Stimulated activated CD8-positive, alpha-beta memory T cell treated with anti-CD3 and anti-CD28 coated beads, Interleukin-12 subunit alpha, Interleukin-12 subunit beta, amount 100 ng/mL, for 24 hours (primary cell): ENCODE data around the gene SYNRG.
"Not testable (repeated sequence)": the region's sequence is repeated elsewhere in the genome, so short reads cannot be mapped to it uniquely, and the experiment has no call there.

Source experiments
- DNase-seq: peaks from one replicate; pipeline ENCODE4 v3.0.0-alpha.2; 2020; ENCODE audit errors: extremely low read depth

SYNRG gene

GRCh38 chr17:37538981-37539659 lies 70.1 kb downstream of the SYNRG start:
- DNase-seq = no peak

GRCh38 chr17:37535906-37536305 lies 73.3 kb downstream of the SYNRG start:
- DNase-seq = no peak

DNA sequence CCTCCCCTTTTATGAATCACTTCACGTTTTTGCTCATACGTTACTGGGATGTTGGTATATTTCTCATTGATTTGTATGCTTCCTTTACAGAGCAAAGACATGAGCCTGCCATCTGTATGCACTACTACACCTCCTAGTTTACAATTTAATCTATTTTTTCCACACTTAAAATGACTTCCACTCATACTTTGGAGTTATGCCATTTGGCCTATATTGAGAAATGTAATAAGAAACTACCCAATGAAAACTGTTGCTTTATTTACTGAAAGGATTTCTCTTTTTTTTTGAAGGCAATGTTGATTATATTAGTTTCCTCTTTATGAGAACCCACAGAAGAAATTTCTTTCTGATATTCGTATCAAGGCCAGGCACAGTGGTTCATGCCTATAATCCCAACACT lies 76.5 kb downstream of the SYNRG start:
- no peak for DNase-seq

- DNase-seq = no peak
Observed at GRCh38 chr17:37530420-37530819, 78.8 kb downstream of the SYNRG start.

DNA sequence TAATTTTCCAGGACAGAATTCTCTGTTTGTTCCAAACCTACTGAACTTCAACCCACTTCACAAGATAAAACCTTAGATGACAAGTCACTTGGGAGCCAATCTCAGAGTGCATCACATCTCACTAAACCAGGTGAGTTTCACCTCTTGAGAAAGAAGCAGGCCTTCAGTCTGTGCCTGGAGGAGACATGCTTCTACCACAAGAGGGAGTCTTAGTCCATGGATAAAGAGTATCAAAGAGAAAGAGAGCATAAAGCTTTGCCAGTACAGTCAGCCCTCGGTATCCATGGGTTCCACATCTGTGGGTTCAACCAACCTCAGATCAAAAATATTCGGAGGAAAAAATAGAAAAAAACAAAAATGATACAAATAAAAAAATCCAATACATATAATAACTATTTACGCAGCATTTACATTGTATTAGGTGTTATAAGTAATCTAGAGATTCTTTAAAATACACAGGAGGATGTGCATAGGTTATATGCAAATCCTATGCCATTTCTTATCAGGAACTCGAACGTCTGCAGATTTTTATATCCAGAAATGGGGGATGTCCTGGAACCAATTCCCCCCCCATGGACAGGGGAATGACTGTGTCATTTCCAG lies 81.9 kb downstream of the SYNRG start:
- DNase-seq = no peak

- DNase-seq = no peak
Observed at GRCh38 chr17:37523715-37524219, 85.5 kb downstream of the SYNRG start.

GRCh38 chr17:37521821-37522220 lies 87.4 kb downstream of the SYNRG start:
- DNase-seq = no peak

DNA sequence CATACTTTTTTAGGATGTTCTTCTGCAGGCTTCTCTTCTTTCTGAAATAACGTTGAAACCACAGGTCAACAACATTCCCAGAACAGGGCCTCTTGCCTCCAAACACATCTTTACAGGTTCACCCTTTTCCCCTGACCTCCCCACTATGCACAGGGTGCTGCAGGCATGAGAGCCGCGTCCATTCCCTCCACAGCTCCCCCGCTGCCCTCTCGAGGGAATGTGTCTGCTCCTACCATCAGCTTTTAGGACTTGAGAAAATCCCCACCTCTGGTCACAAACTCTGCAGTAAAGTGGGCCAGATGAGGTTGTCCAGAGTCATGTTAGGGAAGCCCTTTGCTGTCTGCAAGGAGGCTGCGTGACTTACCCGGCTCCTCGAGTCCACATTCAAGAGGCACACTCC lies 89.0 kb downstream of the SYNRG start:
- DNase-seq = no peak

- DNase-seq = no peak
Observed at GRCh38 chr17:37519251-37519985, 89.8 kb downstream of the SYNRG start.

- DNase-seq = no peak
Observed at GRCh38 chr17:37518826-37519225, 90.4 kb downstream of the SYNRG start.

GRCh38 chr17:37517881-37518280 lies 91.3 kb downstream of the SYNRG start:
- no peak for DNase-seq

- no peak for DNase-seq
Observed at GRCh38 chr17:37516127-37516571, 93.1 kb downstream of the SYNRG start.

DNA sequence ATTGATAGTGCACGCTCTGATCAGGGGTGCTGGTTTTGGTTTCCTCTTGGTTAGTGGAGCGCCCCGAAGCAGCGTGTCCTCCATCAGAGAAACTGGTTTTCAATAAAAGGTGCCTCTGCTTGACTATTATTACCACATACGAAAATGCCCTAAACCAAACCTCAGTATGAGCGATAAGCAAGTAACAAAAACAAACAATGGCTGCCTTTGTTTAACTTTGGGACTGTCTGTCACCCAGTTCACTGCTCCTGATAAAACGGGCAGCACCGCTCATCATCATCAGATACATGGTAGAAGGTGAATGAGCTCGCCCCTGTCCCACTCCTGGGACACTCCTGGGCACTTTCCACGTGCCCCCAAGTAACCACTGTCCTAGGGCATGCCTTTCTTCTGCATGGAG lies 95.5 kb downstream of the SYNRG start:
- DNase-seq = no peak

DNA sequence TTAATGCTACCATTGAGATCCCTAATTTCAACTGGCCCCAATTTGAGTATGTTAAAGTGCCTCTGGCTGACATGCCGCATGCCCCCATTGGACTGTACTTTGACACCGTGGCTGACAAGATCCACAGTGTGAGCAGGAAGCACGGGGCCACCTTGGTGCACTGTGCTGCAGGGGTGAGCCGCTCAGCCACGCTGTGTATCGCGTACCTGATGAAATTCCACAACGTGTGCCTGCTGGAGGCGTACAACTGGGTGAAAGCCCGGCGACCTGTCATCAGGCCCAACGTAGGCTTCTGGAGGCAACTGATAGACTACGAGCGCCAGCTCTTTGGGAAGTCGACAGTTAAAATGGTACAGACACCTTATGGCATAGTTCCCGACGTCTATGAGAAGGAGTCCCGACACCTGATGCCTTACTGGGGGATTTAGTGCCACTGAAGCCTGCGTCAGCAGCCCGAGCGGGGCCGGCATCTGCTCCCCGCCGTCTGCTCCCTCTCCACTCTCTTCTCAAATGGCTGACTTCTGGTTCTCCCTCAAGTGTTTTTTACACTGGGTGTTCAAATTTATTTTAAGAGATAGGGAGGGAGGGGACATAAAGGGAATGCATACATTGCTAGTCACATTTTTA lies 96.7 kb downstream of the SYNRG start:
- no peak for DNase-seq

DNA sequence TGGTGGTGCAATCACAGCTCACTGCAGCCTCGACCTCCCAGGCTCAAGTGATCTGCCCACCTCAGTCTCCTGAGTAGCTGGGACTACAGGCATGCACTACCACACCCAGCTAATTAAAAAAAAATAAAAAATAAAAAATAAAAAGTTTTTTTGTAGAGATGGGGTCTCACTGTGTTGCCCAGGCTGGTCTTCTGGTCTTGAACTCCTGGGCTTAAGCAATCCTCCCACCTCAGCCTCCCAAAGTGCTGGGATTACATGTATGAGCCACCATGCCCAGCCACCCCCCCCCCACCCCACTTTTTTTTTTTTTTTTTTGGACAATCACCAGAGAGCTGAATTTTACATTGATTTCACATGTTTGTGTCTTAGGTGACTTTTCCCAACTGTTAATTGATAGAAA lies 97.6 kb downstream of the SYNRG start:
- not testable (repeated sequence) for DNase-seq

DNA sequence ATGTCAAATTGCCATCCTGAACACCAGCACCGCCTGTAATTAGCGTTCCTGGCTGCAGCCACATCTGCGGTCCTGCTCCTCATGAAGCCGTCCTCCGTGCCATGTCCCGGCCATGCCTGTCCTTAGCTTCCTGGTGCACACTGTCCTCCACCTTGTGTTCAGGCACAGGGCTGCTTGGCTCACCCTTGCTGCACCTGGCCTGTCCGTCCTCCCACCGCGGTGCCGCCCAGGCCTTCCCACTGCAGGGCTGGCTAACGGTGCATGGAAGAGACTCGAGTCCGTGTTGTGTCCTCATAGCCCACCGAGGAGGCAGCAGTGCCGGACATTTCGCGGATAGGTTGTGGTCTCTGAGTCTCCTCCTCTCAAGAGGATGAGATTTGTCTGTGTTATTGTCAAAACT lies 99.2 kb downstream of the SYNRG start:
- DNase-seq = no peak

- no peak for DNase-seq
Observed at GRCh38 chr17:37507111-37507510, 102.1 kb downstream of the SYNRG start.

GRCh38 chr17:37506678-37507077 lies 102.5 kb downstream of the SYNRG start:
- DNase-seq = no peak

DNA sequence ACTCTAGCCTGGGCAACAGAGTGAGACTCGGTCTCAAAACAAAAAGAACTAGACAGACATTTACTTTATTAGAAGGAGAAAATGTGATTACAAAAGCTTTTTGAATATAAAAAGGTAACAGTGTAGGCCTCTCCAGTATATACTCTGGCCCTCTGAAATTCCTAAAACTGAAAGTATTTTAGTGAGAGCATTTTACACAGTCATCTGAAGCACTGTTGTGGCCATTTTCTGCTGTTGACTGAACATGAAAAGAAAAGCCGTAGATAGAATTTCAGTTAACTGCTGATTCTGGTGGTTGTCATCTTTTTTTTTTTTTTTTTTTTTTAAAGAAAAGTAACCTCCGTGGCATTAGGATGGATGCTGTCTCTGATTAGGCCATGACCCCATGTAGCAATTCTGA lies 103.9 kb downstream of the SYNRG start:
- no peak for DNase-seq

- DNase-seq = no peak
Observed at GRCh38 chr17:37503148-37503547, 106.1 kb downstream of the SYNRG start.

DNA sequence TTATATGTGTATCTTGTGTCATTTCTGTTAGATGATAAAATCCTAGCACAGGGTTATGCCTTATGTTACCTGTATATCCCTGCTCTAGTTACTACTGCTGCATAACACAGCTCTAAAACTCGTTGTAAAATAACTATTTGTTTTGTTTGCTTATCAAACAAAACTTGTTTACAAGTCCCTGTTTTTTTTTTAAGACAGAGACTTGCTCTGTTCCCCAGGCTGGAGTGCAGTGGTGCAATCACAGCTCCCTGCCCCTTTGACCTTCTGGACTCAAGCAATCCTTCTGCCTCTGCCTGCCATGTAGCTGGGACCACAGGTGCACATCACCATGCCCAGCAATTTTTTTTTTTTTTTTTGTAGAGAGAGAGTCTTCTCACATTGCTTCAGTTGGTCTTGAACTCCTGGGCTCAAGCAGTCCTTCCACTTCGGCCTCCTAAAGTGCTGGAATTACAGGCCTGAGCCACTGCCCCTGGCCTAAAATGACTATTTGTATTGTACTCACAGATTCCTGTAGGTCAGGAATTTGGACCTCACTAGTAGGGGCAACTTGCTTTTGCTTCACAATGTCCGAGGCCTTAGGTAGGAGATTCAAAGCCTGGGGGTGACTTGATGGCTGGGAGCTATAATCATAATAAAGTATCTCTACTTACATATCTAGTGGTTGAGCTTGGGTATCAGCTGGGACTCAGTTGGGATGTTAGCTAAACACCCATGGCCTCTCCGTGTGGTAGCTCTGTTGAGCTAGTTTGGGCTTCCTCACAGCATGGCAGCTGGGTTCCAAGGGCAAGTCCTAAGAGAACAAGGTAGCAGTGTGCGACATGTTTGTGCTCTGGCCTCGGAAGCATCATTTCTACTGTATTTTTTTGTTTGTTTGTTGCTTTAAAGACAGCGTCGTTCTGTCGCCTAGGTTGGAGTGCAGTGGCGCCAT lies 106.9 kb downstream of the SYNRG start:
- DNase-seq = no peak
